Hepatocyte (in vitro differentiated cells): ENCODE results near the gene ALKBH4. TPM values are rescaled to one million over a fixed set of nuclear protein-coding genes. Genes with fewer than 3 reads are reported as not detected.

ENCODE experiments used
- DNase-seq: peaks from one replicate; pipeline ENCODE4 v3.0.0-alpha.2; 2016; ENCODE audit warnings: low spot score
- H2AFZ ChIP-seq: fragments of 200-600 bp; sonication (generic); 2 replicates; pipeline ENCODE4 v1.6.0; 2016; ENCODE audit warnings: antibody characterized with exemption, mild to moderate bottlenecking
- H3K27ac ChIP-seq: fragments of 200-600 bp; sonication (generic); 2 replicates; pipeline ENCODE4 v1.5.1; 2016; ENCODE audit warnings: mild to moderate bottlenecking
- H3K27me3 ChIP-seq: fragments of 200-600 bp; sonication (generic); 2 replicates; pipeline ENCODE4 v1.6.1; 2016
- H3K36me3 ChIP-seq: fragments of 200-600 bp; sonication (generic); replicated peaks from 2 replicates; pipeline ENCODE4 v1.5.1; 2016; ENCODE audit warnings: low read depth; ENCODE audit not compliant: insufficient read depth
- H3K4me1 ChIP-seq: fragments of 200-600 bp; sonication (generic); 2 replicates; pipeline ENCODE4 v1.5.1; 2016; ENCODE audit warnings: mild to moderate bottlenecking, moderate library complexity; ENCODE audit not compliant: insufficient read depth
- H3K4me2 ChIP-seq: fragments of 200-600 bp; sonication (generic); 2 replicates; pipeline ENCODE4 v1.6.0; 2016
- H3K4me3 ChIP-seq: fragments of 200-600 bp; sonication (generic); 2 replicates; pipeline ENCODE4 v1.5.1; 2016; ENCODE audit warnings: mild to moderate bottlenecking
- H3K79me2 ChIP-seq: fragments of 200-600 bp; sonication (generic); 2 replicates; pipeline ENCODE4 v1.6.0; 2017; ENCODE audit warnings: mild to moderate bottlenecking
- H3K9me2 ChIP-seq: fragments of 200-600 bp; sonication (generic); replicated peaks from 2 replicates; pipeline ENCODE4 v1.6.0; 2017; ENCODE audit warnings: mild to moderate bottlenecking; ENCODE audit not compliant: insufficient read depth
- H3K9me3 ChIP-seq: fragments of 200-600 bp; sonication (generic); 2 replicates; pipeline ENCODE4 v1.5.1; 2016; ENCODE audit warnings: low read depth, mild to moderate bottlenecking
- H4K20me1 ChIP-seq: fragments of 200-600 bp; sonication (generic); 2 replicates; pipeline ENCODE4 v1.6.0; 2016; ENCODE audit warnings: mild to moderate bottlenecking; ENCODE audit not compliant: insufficient read depth, poor library complexity, severe bottlenecking
- CTCF ChIP-seq: fragments of 200-600 bp; sonication (generic); IDR thresholded peaks from 2 replicates; pipeline ENCODE4 v1.5.1; 2016; ENCODE audit warnings: antibody characterized with exemption, mild to moderate bottlenecking; ENCODE audit not compliant: poor library complexity
- EZH2 ChIP-seq: fragments of 200-600 bp; sonication (generic); IDR thresholded peaks from 2 replicates; pipeline ENCODE4 v1.6.1; 2016; ENCODE audit warnings: antibody characterized with exemption, mild to moderate bottlenecking, borderline replicate concordance
- EZH2phosphoT487 ChIP-seq: fragments of 200-600 bp; sonication (generic); IDR thresholded peaks from one replicate; pipeline ENCODE4 v1.6.1; 2018; ENCODE audit warnings: antibody characterized with exemption, mild to moderate bottlenecking, low read depth, moderate library complexity; ENCODE audit not compliant: unreplicated experiment, severe bottlenecking
- WGBS: methylation state at CpG from one replicate; pipeline ENCODE4 v1.1.6; 2016; ENCODE audit warnings: low lambda C conversion rate; ENCODE audit errors: missing lambda C conversion rate; 5-methylcytosine and 5-hydroxymethylcytosine counted together
- polyA plus RNA-seq: library from polyadenylated mRNA; unstranded; fragments of >200 nt; fragmentation: Nextera tagmentation; extraction: Ambion mirVana; gene quantifications from 2 replicates; pipeline ENCODE4 v1.2.1, GENCODE V29; 2016
- total RNA-seq: library from RNA; depleted of rRNA; stranded (reverse); fragments of >200 nt; gene quantifications from 2 replicates; pipeline ENCODE4 v1.2.3, GENCODE V29; 2014

The ALKBH4 gene
- total and polyA plus RNA-seq, 2 experiments from 2014 or later = 13.3 to 15.8 TPM

DNA sequence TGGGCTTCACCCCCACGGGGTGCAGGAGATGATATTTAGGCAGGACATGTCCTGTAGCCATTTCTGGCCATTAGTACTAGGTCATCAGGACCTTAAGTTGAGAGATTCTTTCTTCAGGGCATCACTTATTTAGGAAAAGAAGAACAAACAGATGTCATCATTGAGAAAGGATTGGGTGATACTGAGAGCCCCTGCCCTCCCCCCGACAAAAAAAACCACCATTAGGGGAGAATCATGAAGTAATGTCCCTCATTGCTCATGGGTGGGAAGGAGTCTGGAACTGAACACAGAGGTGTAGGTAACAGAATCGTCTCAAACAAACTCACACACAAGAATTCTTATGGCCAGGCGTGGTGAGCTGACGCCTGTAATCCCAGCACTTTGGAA lies 37.7 kb downstream of the ALKBH4 start:
- Histone ChIP-seq H3K4me2 (no peak overlapping the region), H4K20me1 (no peaks in the 10 kb centered on the region), H3K27ac (no peak overlapping the region), H3K79me2 (no peaks in the 10 kb centered on the region), H3K36me3 (no peaks in the 10 kb centered on the region), H2AFZ (no peak overlapping the region), H3K4me3 (no peak overlapping the region), H3K27me3 (no peaks in the 10 kb centered on the region), H3K4me1 (no peaks in the 10 kb centered on the region), H3K9me3 (no peaks in the 10 kb centered on the region), H3K9me2 (no peaks in the 10 kb centered on the region)
- WGBS = 98% methylated on average over 5 of the region's 5 CpGs
- TF ChIP-seq CTCF (no peak), EZH2 (no peak)
- no peak for DNase-seq

- Histone ChIP-seq H3K27ac (no peak overlapping the region), H3K4me3 (no peak overlapping the region), H3K4me2 (no peak overlapping the region), H3K9me2 (no peaks in the 10 kb centered on the region), H4K20me1 (no peaks in the 10 kb centered on the region), H3K9me3 (no peaks in the 10 kb centered on the region), H3K36me3 (no peaks in the 10 kb centered on the region), H3K79me2 (no peaks in the 10 kb centered on the region), H3K4me1 (no peaks in the 10 kb centered on the region), H2AFZ (no peak overlapping the region), H3K27me3 (no peaks in the 10 kb centered on the region)
- TF ChIP-seq EZH2 (no peak), CTCF (no peak), EZH2phosphoT487 (no peak)
- WGBS = 95% methylated on average over 16 of the region's 16 CpGs
- DNase-seq = no peak
These were observed 38.2 kb downstream of the ALKBH4 start for GRCh38 chr7:102426268-102427018.

- Histone ChIP-seq H3K79me2 (no peaks in the 10 kb centered on the region), H3K9me3 (no peaks in the 10 kb centered on the region), H3K4me1 (no peaks in the 10 kb centered on the region), H2AFZ (no peak overlapping the region), H3K9me2 (no peaks in the 10 kb centered on the region), H4K20me1 (no peaks in the 10 kb centered on the region), H3K4me3 (no peak overlapping the region), H3K27ac (no peak overlapping the region), H3K4me2 (no peak overlapping the region), H3K36me3 (no peaks in the 10 kb centered on the region), H3K27me3 (no peaks in the 10 kb centered on the region)
- 94% methylated on average over 25 of the region's 25 CpGs for WGBS
- DNase-seq = no peak
- TF ChIP-seq CTCF = no peak
- no peak for TF ChIP-seq EZH2phosphoT487
- TF ChIP-seq EZH2 = no peak
These were observed 38.9 kb downstream of the ALKBH4 start for GRCh38 chr7:102425639-102426267.
